K562 (cell line): Measurements from ENCODE around the gene SERINC3. TPM values are rescaled to one million over a fixed set of nuclear protein-coding genes. Genes with fewer than 3 reads are reported as not detected.

ENCODE experiments used
- BDP1 ChIP-seq: IDR thresholded peaks from 3 replicates; pipeline ENCODE4 v1.6.1; 2011; ENCODE audit not compliant: insufficient read length, insufficient read depth
- HDAC3 ChIP-seq: fragments of 450-650 bp; IDR thresholded peaks from 2 replicates; pipeline ENCODE4 v1.6.1; 2018; ENCODE audit warnings: borderline replicate concordance, mild to moderate bottlenecking, moderate library complexity; ENCODE audit not compliant: partially characterized antibody
- HNRNPH1 ChIP-seq: fragments of 200-400 bp; formaldehyde crosslinking; optimal IDR thresholded peaks from 2 replicates; pipeline ENCODE3; 2017; ENCODE audit warnings: low read depth, mild to moderate bottlenecking, low read length, moderate library complexity
- MYC ChIP-seq, 2 experiments: fragments of 250-450 bp in 1 of 2; sonication (Bioruptor Pico) in 1 of 2; IDR thresholded peaks; 2 replicates each; pipeline versions ENCODE4 v1.5.1 to v1.6.1; 2012 to 2021; ENCODE audit warnings: low read depth in 2 of 2, borderline replicate concordance in 1 of 2, improper control_type of control experiment in 1 of 2, low read length in 1 of 2, mild to moderate bottlenecking in 1 of 2, moderate library complexity in 1 of 2
- POU5F1 ChIP-seq: fragments of 150-350 bp; IDR thresholded peaks from 2 replicates; pipeline ENCODE4 v1.6.1; 2014; ENCODE audit warnings: borderline replicate concordance, low read length, low read depth, mild to moderate bottlenecking; ENCODE audit not compliant: partially characterized antibody
- SMARCC2 ChIP-seq: fragments of 450-650 bp; IDR thresholded peaks from 2 replicates; pipeline ENCODE4 v1.6.1; 2017; ENCODE audit warnings: antibody characterized with exemption, moderate library complexity, mild to moderate bottlenecking, low read depth
- SRSF3 ChIP-seq: fragments of 200-400 bp; formaldehyde crosslinking; IDR thresholded peaks from 2 replicates; pipeline ENCODE4 v1.6.1; 2016; ENCODE audit warnings: mild to moderate bottlenecking, low read length, moderate library complexity; ENCODE audit not compliant: insufficient read depth
- SRSF9 ChIP-seq: fragments of 200-400 bp; formaldehyde crosslinking; IDR thresholded peaks from 2 replicates; pipeline ENCODE4 v1.6.1; 2017; ENCODE audit warnings: low read depth, low read length, borderline replicate concordance
- ZC3H4 ChIP-seq: sonication (generic); formaldehyde crosslinking; IDR thresholded peaks from 2 replicates; pipeline ENCODE4 v1.9.0; 2021; ENCODE audit warnings: missing genetic modification reagents, borderline replicate concordance
- ZKSCAN8 ChIP-seq: fragments of 200-800 bp; sonication (Bioruptor generic); IDR thresholded peaks from 2 replicates; pipeline ENCODE4 v1.6.1; 2016; ENCODE audit warnings: missing genetic modification characterization, missing compliant biosample characterization
- ZNF124 ChIP-seq: sonication (generic); formaldehyde crosslinking; IDR thresholded peaks from 2 replicates; pipeline ENCODE4 v1.8.1; 2022; ENCODE audit warnings: missing genetic modification reagents
- polyA plus RNA-seq, 8 experiments: library from polyadenylated mRNA; depleted of rRNA in 4 of 8; stranded (reverse) in 5 of 8; unstranded in 3 of 8; fragments of >200 nt; fragmentation: Nextera tagmentation in 2 of 8; fragmentation: Illumina TruSeq in 1 of 8; extraction: Ambion mirVana in 2 of 8; extraction: Trizol in 1 of 8; gene quantifications; 2 replicates each; pipeline versions ENCODE4 v1.2.1 to v1.2.3, GENCODE V29; 2011 to 2014; ENCODE audit warnings: inconsistent platforms in 1 of 8, missing spikeins in 1 of 8
- total RNA-seq, 7 experiments: library from RNA; depleted of rRNA in 6 of 7; stranded (reverse); fragments of >200 nt in 6 of 7; fragmentation: Illumina TruSeq in 2 of 7; extraction: Trizol in 2 of 7; gene quantifications; 2 replicates each; pipeline versions ENCODE4 v1.2.1 to v1.2.3, GENCODE V29; 2011 to 2021; ENCODE audit warnings: low replicate concordance in 1 of 7
- TF ChIP-seq, protein P1 (sequence below): fragments of 450-650 bp; formaldehyde crosslinking; IDR thresholded peaks from 2 replicates; pipeline ENCODE4 v1.4.0; 2022; ENCODE audit warnings: mild to moderate bottlenecking, moderate library complexity
- TF ChIP-seq, protein P2 (sequence below), 3 experiments: fragments of 200-800 bp in 1 of 3; fragments of 250-450 bp in 1 of 3; fragments of 450-650 bp in 1 of 3; sonication (Bioruptor Pico) in 1 of 3; sonication (Bioruptor generic) in 1 of 3; formaldehyde crosslinking in 1 of 3; IDR thresholded peaks; 2 replicates each; pipeline versions ENCODE4 v1.6.1 to v1.8.0; 2016 to 2022; ENCODE audit warnings: mild to moderate bottlenecking in 2 of 3, missing genetic modification characterization in 2 of 3, missing compliant biosample characterization in 1 of 3, moderate library complexity in 1 of 3
- TF ChIP-seq, protein P3 (sequence below): fragments of 250-450 bp; sonication (Bioruptor Pico); IDR thresholded peaks from 2 replicates; pipeline ENCODE4 v1.8.0; 2021; ENCODE audit warnings: moderate library complexity, mild to moderate bottlenecking, inconsistent platforms
- TF ChIP-seq, protein P4 (sequence below): fragments of 450-650 bp; formaldehyde crosslinking; IDR thresholded peaks from 2 replicates; pipeline ENCODE4 v1.4.0; 2022; ENCODE audit warnings: missing genetic modification characterization

Gene SERINC3
- total and polyA plus RNA-seq, 9 of the 15 experiments (the other 6 are each of a cell fraction or from before 2014, with no cell fraction given): 24.7 to 107 (median 48.8) TPM

DNA sequence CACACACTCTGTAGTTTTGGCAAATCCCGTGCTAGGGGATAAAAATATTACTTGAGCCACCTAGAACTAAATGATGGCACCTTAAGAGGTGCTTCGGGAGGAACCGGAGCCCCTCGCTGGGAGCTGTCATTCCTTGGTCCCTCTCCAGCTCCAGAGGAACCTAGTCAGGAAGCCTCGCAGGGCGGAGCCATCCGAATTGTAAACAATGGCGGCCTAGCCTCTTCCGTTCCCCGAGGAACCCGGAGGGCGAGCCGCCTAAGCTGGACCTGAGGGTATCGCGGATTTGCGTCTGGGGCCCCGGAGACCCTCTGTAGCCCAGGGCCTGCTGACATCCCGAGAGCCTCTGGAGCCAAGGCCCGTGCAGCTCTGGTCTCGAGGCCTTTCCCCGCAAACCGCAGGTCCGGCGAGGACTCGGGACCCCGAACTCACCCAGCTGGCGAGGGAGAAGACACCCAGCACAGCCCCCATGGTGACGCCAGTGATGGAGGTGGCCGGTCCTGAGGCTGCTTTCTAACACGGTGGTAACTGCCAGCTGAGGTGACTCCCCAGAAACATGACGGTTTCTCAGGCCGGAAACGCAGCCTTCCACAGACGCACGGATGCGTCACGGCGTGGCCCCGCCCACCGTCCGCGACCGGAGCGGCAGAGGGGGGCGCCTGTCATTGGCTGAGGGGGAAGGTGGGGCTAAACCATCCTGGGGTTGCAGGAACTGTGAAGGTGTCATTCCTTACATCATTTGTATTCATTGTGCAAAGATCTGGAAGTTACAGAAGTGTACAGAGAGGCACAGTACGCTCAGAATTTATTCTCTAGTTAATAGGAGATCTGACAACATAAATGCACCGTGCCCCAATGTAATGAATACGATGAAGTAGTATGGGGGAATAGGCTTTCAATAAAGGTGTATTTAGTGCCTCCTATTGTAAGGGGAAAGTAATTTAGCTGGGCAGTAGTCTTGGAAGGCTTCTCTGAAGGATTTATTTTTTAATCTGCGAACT, at the start of gene SERINC3 (continued):
- TF ChIP-seq SRSF3: no peak
- TF ChIP-seq HDAC3: no peak
- TF ChIP-seq, protein P1, sequence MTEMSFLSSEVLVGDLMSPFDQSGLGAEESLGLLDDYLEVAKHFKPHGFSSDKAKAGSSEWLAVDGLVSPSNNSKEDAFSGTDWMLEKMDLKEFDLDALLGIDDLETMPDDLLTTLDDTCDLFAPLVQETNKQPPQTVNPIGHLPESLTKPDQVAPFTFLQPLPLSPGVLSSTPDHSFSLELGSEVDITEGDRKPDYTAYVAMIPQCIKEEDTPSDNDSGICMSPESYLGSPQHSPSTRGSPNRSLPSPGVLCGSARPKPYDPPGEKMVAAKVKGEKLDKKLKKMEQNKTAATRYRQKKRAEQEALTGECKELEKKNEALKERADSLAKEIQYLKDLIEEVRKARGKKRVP (CRISPR knock-in tag): no peak
- TF ChIP-seq SMARCC2: no peak
- TF ChIP-seq, protein P2, sequence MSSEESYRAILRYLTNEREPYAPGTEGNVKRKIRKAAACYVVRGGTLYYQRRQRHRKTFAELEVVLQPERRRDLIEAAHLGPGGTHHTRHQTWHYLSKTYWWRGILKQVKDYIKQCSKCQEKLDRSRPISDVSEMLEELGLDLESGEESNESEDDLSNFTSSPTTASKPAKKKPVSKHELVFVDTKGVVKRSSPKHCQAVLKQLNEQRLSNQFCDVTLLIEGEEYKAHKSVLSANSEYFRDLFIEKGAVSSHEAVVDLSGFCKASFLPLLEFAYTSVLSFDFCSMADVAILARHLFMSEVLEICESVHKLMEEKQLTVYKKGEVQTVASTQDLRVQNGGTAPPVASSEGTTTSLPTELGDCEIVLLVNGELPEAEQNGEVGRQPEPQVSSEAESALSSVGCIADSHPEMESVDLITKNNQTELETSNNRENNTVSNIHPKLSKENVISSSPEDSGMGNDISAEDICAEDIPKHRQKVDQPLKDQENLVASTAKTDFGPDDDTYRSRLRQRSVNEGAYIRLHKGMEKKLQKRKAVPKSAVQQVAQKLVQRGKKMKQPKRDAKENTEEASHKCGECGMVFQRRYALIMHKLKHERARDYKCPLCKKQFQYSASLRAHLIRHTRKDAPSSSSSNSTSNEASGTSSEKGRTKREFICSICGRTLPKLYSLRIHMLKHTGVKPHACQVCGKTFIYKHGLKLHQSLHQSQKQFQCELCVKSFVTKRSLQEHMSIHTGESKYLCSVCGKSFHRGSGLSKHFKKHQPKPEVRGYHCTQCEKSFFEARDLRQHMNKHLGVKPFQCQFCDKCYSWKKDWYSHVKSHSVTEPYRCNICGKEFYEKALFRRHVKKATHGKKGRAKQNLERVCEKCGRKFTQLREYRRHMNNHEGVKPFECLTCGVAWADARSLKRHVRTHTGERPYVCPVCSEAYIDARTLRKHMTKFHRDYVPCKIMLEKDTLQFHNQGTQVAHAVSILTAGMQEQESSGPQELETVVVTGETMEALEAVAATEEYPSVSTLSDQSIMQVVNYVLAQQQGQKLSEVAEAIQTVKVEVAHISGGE (CRISPR knock-in tag; IDR thresholded peaks at IDR 0.05): peak in 1 of 3 experiments; percentile 89; a peak in 2 of 6 replicates
- TF ChIP-seq, protein P3, sequence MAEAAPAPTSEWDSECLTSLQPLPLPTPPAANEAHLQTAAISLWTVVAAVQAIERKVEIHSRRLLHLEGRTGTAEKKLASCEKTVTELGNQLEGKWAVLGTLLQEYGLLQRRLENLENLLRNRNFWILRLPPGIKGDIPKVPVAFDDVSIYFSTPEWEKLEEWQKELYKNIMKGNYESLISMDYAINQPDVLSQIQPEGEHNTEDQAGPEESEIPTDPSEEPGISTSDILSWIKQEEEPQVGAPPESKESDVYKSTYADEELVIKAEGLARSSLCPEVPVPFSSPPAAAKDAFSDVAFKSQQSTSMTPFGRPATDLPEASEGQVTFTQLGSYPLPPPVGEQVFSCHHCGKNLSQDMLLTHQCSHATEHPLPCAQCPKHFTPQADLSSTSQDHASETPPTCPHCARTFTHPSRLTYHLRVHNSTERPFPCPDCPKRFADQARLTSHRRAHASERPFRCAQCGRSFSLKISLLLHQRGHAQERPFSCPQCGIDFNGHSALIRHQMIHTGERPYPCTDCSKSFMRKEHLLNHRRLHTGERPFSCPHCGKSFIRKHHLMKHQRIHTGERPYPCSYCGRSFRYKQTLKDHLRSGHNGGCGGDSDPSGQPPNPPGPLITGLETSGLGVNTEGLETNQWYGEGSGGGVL (CRISPR knock-in tag): no peak
- no peak for TF ChIP-seq ZKSCAN8 (CRISPR knock-in tag)
- peak; percentile 49 for TF ChIP-seq MYC (IDR thresholded peaks at IDR 0.05; ENCODE audit: low read depth, low read length)
- TF ChIP-seq MYC (CRISPR knock-in tag; IDR thresholded peaks at IDR 0.05; ENCODE audit: borderline replicate concordance, low read depth): no peak
- no peak for TF ChIP-seq BDP1
- TF ChIP-seq POU5F1: no peak
- TF ChIP-seq ZNF124 (CRISPR knock-in tag): no peak
- TF ChIP-seq ZC3H4: no peak
- no peak for TF ChIP-seq SRSF9
- TF ChIP-seq HNRNPH1: no peak
- TF ChIP-seq, protein P4, sequence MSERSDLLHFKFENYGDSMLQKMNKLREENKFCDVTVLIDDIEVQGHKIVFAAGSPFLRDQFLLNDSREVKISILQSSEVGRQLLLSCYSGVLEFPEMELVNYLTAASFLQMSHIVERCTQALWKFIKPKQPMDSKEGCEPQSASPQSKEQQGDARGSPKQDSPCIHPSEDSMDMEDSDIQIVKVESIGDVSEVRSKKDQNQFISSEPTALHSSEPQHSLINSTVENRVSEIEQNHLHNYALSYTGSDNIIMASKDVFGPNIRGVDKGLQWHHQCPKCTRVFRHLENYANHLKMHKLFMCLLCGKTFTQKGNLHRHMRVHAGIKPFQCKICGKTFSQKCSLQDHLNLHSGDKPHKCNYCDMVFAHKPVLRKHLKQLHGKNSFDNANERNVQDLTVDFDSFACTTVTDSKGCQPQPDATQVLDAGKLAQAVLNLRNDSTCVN (CRISPR knock-in tag): no peak
